Kidney glomerular epithelial cell (primary cell): Measurements from ENCODE around the gene FSTL4.

ENCODE experiments used
- DNase-seq: peaks from one replicate; lab custom pipeline; 2025; lab: John Stamatoyannopoulos, UW

The FSTL4 gene

DNA sequence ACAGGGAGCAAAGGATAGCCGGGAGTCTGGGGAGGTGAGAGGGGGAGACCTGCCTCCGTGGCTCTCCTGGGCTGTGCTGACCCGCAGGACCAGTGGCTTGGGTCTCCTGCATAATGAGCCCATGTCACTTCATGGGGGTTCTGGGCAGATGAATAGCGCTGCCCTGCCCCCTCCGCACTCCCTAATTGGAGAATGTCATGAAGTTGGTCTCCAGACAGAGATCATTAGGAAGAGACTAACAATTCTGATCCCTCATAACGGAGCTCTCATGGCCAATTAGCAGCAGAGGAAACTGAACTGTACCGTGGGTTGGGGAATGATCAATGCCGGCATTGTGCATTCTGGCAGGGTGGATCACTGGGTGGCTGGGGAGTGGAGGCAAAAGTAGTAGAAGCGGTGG, 186.1 kb downstream of the FSTL4 start:
- DNase-seq = no peak

- no peak for DNase-seq
These were observed 186.6 kb downstream of the FSTL4 start for GRCh38 chr5:133425764-133426163.

DNA sequence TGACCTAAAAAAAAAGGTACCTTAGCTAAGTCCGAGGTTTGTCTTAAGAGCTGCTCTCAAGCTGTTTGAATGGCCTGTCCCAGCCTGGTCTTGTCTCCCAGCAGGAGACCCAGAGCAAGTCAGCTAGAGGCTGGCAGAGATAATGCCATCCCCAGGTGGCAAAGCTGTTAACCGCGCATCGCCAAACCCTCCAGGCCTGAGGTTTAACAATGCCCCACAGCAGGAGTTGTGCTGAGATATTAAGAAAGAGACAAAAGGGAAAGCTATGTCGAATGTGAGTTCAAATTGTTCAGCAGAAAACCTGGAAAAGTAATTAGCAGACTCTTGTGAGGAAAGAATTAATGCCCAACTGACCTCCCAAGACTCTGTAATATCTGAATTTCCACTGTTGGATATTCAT, 187.1 kb downstream of the FSTL4 start:
- no peak for DNase-seq

DNA sequence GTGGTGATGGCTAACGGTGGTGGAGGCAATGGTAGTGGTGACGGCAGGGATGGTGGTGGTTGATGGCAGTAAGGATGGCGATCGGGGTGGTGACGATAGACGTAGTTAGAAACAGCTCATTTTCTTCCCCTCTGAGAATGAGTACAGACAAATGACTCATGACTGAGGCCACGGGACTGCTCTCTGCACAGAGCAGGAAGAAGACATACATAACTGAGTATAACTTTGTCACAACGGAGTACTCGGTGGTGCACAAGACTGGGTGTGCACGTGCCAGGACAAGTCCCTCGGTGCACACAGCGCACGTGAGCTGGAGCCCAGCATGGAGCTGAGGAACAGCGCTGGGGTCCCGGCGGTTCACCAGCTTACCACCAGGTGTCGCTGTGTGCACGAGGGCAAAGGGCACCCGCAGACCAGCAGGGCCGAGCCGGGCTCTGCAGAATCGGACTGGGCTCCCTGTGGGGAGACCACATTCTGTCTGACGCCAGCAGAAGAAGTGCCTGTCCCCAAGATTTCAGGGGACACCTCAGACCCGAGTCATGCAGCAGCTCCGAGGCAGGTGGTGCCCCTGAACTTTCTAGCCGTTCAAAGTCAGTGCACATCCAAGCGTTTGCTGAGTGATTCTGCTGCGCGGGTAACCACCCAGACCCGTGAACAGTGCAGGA, 188.6 kb downstream of the FSTL4 start:
- peak; percentile 6 for DNase-seq

DNA sequence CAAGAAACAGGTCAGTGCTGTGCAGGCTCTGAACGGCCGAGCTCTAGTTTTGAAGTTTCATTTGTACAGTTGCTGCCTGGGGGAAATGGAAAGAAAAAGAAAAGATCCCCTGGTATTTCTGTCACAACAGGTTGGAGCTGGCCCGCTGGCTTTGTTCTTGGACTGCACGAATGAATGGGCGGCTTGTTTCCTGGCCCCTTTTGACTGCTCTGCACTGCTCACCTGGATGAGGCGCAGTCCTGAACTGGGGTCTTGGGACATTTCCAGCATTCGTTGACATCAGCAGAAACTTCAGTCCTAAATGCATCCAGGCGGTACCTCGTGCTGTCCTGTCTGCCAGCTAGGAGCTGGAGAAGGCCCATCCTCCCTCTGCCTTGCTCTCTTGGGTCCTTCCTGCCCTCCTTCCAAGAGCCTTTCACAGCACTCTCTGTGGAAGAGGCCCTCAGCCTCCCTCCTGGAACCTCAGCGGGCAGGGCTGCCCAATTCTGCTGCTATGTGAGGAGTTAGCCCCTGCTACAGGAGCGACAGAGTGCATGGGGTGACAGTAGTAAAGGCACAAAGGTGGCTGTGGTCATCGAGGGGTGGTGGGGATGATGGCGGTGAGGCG, 189.2 kb downstream of the FSTL4 start:
- DNase-seq = no peak

GRCh38 chr5:133421806-133422205, 190.5 kb downstream of the FSTL4 start:
- DNase-seq = no peak

- DNase-seq = no peak
These were observed 190.9 kb downstream of the FSTL4 start for GRCh38 chr5:133421394-133421793.

- DNase-seq = no peak
These were observed 191.7 kb downstream of the FSTL4 start for GRCh38 chr5:133420440-133421301.

GRCh38 chr5:133415906-133416305, 196.4 kb downstream of the FSTL4 start:
- DNase-seq = no peak

- DNase-seq = no peak
These were observed 196.8 kb downstream of the FSTL4 start for GRCh38 chr5:133415506-133415905.

- DNase-seq = no peak
These were observed 199.7 kb downstream of the FSTL4 start for GRCh38 chr5:133412661-133413060.

- DNase-seq = no peak
These were observed 202.0 kb downstream of the FSTL4 start for GRCh38 chr5:133410335-133410828.

DNA sequence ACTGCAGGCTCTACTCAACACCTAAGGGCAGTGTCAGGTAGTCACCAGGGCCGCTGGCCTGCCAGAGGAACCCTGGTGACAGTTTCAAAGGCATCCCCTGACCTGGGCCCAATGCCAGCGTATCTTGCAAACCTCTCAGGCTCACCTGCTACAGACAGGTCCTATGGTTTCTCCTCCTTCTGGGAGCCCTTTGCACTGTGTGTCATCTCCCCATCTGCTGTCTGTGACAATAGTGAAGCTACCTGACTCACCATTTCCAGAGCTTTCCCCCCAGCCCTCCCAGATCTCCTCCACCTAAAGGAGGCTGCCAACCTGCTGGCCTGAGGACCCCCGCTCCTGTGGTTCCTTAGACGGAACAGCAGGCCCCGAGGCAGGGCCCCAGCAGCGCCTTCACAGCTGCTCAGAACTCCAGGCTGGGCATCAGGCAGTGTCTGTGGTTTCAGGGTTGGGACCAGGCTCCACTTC, 203.1 kb downstream of the FSTL4 start:
- no peak for DNase-seq

- no peak for DNase-seq
These were observed 204.0 kb downstream of the FSTL4 start for GRCh38 chr5:133408322-133408721.

GRCh38 chr5:133406977-133407632, 205.2 kb downstream of the FSTL4 start:
- DNase-seq = no peak

- no peak for DNase-seq
These were observed 205.9 kb downstream of the FSTL4 start for GRCh38 chr5:133406208-133406976.

- no peak for DNase-seq
These were observed 206.9 kb downstream of the FSTL4 start for GRCh38 chr5:133405275-133406034.

- DNase-seq = no peak
These were observed 207.6 kb downstream of the FSTL4 start for GRCh38 chr5:133404724-133405123.

DNA sequence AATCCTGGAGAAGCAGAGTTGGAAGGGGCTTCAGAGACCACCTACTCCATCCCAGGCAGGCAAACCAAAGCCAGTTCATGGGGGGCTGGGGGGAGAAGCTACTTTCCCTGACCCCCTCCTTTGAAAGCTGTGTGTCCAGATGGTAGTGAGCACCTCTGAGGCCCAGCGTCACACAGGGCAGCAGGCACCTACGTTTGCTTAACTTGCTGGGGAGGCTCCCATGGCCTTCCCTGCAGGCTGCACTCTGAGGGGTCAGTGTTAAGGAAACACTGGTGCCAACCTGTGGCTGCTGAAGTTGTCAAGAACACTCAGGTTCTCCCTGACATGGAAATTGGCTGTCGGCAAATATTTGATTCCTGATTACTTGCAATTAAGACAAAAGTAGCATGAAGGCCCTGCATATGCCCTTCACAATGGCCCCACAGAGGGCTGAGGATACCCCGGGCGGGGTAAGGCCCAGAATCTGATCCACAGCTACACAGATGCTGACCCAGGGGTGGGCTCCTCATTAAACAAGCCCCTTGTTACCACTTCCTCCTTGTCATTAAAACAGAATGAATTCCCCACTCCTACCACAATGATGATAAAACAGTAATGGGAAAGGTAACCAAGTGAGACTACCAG, 208.5 kb downstream of the FSTL4 start:
- no peak for DNase-seq

DNA sequence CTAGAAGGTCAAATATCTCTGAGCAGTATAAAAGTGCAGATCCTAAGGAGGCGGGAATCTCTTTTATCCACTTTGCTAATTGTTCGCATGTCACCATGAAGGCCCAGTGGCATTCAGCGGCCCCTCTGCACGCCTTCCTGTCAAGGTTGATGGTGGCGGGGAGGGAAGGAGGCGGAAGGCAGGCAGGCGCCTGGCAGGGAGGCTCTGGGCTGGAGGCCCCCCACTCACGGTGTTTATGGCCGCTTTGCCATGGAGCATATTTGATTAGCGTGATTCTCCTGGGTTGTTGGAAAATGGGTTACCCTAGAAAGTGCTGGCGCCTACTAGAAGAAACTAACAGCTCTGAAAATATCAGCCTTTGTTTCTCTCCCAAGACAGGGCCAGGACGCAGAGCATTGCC, 209.6 kb downstream of the FSTL4 start:
- DNase-seq = no peak
